GM10248 (cell line): Measurements from ENCODE around the gene SERPIND1.

Experiments used
- CTCF ChIA-PET: fragments of 300-600 bp; sonication (Branson Sonifier 250); formaldehyde crosslinking; extraction: SDS; loops from one replicate; lab custom pipeline; 2021; ENCODE audit warnings: antibody characterized with exemption; lab: Yijun Ruan, JAX
- POLR2A ChIA-PET: fragments of 350-650 bp; sonication (Branson Sonifier 250); formaldehyde crosslinking; extraction: SDS; loops from one replicate; lab custom pipeline; 2020; ENCODE audit warnings: antibody characterized with exemption; lab: Yijun Ruan, JAX
- DNase-seq: peaks from one replicate; pipeline ENCODE4 v3.0.0; 2012; ENCODE audit errors: extremely low spot score
- TF ChIP-seq, protein P1 (sequence below): IDR thresholded peaks from 2 replicates; pipeline ENCODE4 v1.5.1; 2012; ENCODE audit warnings: mild to moderate bottlenecking, low read depth; ENCODE audit errors: extremely low read depth, missing control alignments, control extremely low read depth

Gene SERPIND1

GRCh38 chr22:20741634-20742581 is 32.0 kb upstream of the SERPIND1 start:
- CTCF ChIA-PET, result interaction anchor here (0.7 to 2.6 kb wide), 21 partner anchors 9 to 348 kb away, joined by 3 to 9 read pairs (median 4); partner anchors contain the start of gene ZNF74
- POLR2A ChIA-PET, result no interaction called here
- TF ChIP-seq, protein P1, sequence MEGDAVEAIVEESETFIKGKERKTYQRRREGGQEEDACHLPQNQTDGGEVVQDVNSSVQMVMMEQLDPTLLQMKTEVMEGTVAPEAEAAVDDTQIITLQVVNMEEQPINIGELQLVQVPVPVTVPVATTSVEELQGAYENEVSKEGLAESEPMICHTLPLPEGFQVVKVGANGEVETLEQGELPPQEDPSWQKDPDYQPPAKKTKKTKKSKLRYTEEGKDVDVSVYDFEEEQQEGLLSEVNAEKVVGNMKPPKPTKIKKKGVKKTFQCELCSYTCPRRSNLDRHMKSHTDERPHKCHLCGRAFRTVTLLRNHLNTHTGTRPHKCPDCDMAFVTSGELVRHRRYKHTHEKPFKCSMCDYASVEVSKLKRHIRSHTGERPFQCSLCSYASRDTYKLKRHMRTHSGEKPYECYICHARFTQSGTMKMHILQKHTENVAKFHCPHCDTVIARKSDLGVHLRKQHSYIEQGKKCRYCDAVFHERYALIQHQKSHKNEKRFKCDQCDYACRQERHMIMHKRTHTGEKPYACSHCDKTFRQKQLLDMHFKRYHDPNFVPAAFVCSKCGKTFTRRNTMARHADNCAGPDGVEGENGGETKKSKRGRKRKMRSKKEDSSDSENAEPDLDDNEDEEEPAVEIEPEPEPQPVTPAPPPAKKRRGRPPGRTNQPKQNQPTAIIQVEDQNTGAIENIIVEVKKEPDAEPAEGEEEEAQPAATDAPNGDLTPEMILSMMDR, result peak; percentile 31
- DNase-seq, result peak; percentile 62

DNA sequence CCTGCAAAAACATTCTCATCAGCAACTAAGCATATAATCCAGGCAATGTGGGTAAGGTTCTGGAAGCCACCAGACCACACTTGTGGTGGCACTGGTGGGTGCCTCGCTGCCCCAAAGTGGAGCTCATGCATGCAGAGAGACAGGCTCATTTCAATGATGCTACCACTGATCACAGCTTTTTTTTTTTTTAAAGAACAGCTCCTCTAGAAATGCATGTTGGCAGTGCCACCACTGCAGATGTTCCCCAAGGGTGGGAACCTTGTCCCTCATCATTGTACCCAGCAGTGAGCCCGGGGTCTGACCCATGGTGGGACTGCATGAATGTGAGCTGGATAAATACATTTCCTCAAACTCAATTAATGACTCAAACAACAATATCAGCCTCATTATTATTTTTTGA is 31.1 kb upstream of the SERPIND1 start:
- ChIA-PET CTCF (interaction anchor here (0.7 to 2.6 kb wide), 16 partner anchors 8 to 349 kb away, joined by 3 to 9 read pairs (median 4); partner anchors contain the start of gene ZNF74), POLR2A (no interaction called here)

DNA sequence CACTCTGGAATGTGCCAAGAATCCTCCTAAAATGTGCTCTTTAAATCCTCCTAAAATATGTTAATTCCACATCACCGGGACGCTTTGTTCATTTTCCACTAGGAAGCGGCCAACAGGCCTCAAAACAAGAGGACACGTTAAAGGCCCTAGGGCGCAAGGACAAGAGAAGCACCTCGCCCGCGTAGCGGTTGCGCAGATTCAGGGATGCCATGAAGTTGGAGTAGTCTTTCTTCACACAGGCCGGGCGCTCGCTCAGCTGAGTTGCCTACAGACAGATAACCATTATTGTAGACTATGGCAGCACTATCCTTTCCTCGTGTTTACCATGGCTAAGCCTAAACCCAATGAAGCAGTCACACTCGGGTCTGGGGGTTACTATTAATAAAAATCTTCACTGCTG is 29.5 kb upstream of the SERPIND1 start:
- DNase-seq, result no peak
- TF ChIP-seq, protein P1, result no peak
- ChIA-PET POLR2A (no interaction called here), CTCF (no interaction called here)

More for the DNA sequence above, 31.1 kb upstream of the SERPIND1 start:
- no peak for DNase-seq
- TF ChIP-seq, protein P1, result no peak

- CTCF ChIA-PET, result no interaction called here
- POLR2A ChIA-PET, result no interaction called here
- TF ChIP-seq, protein P1, result no peak
- DNase-seq, result no peak
These were observed 28.8 kb upstream of the SERPIND1 start for GRCh38 chr22:20745119-20745518.

- DNase-seq, result no peak
- ChIA-PET CTCF (interaction anchor here (1.2 kb wide), 1 partner anchor 38 kb away, joined by 5 read pairs; no protein-coding TSS in a partner anchor), POLR2A (no interaction called here)
- TF ChIP-seq, protein P1, result no peak
These were observed 27.3 kb upstream of the SERPIND1 start for GRCh38 chr22:20746431-20747189.

DNA sequence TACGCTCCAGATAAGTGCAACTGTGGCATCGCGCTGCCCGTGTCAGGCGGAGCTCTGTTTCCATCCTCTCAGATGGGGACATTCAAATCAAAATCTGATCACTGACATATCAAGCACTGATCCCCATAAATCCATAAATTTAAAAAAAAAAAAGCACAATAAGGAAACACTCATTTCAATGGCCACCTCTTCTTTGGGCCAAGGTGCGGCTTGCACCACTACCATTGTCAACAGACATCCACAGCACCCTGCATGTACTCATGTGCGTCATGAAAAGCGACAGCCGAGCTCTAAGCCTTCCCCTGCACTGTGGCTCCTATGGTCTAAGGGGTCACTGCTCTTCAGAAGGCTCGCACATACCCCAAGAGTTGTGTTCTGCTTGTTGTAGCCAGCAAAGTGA is 26.7 kb upstream of the SERPIND1 start:
- CTCF ChIA-PET, result interaction anchor here (1.2 kb wide), 1 partner anchor 37 kb away, joined by 5 read pairs; no protein-coding TSS in a partner anchor
- TF ChIP-seq, protein P1, result no peak
- POLR2A ChIA-PET, result no interaction called here
- no peak for DNase-seq
